WERI-Rb-1 (cell line): Measurements from ENCODE around the gene FNDC8.
"Not testable (repeated sequence)": the region's sequence is repeated elsewhere in the genome, so short reads cannot be mapped to it uniquely, and the experiment has no call there.

Experiments used
- DNase-seq: peaks from one replicate; pipeline ENCODE4 v3.0.0-alpha.2; 2020
- H3K27ac ChIP-seq: fragments of 250-450 bp; sonication (Bioruptor Pico); 2 replicates; pipeline ENCODE4 v1.5.1; 2020; ENCODE audit warnings: mild to moderate bottlenecking, moderate library complexity
- H3K27me3 ChIP-seq: fragments of 250-450 bp; sonication (Bioruptor Pico); 2 replicates; pipeline ENCODE4 v1.5.1; 2021; ENCODE audit warnings: mild to moderate bottlenecking, low read depth, moderate library complexity; ENCODE audit not compliant: insufficient read depth, severe bottlenecking
- H3K36me3 ChIP-seq: fragments of 250-450 bp; sonication (Bioruptor Pico); 2 replicates; pipeline ENCODE4 v1.5.1; 2020; ENCODE audit warnings: mild to moderate bottlenecking, moderate library complexity
- H3K4me3 ChIP-seq: 2 replicates; pipeline ENCODE4 v1.5.1; 2011; ENCODE audit warnings: low read depth, mild to moderate bottlenecking, control low read depth, low read length
- H3K9me3 ChIP-seq: fragments of 250-450 bp; sonication (Bioruptor Pico); 2 replicates; pipeline ENCODE4 v1.5.1; 2021; ENCODE audit warnings: mild to moderate bottlenecking, moderate library complexity; ENCODE audit not compliant: severe bottlenecking
- TF ChIP-seq, protein P1 (sequence below): IDR thresholded peaks from 2 replicates; pipeline ENCODE4 v1.5.1; 2011; ENCODE audit warnings: low read depth, mild to moderate bottlenecking, control low read depth, inconsistent platforms, low read length

FNDC8 gene

DNA sequence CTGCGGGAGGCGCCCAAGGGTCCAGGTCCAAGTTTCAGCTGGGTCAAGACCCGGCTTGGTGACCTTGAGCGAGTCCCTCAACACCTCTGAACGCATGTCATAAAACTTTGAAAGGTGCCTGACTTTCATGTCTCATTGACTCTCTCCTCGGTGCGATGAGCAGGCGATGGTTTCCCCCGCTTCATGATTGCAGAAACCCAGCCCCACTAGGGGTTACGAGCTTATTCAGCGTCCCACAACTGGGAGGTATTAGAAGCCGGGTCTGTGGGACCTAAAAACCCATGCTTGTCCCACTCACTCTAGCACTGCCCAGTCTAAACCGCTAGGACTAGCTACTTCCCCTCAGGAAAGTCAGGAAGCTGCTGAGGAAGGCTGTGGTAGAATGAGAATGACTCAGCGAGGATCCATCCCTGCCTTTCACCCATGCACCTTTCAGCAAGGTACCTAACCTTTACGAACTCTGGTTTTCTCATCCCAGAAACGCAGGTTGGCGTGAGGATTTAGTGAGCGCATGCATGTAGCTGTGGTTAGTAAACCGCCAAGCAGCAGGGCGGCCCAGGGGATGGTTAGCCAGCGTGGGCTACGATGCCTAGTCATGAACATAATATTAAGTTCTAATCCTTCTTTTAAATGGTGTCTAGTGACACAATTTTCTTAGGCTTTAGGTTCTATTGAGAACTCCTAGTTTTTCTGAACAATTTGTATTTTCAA, 31.7 kb upstream of the FNDC8 start:
- H3K36me3 ChIP-seq = no peaks in the 10 kb centered on the region
- DNase-seq = no peak
- peak overlapping the region; percentile 29 for H3K4me3 ChIP-seq
- no peaks in the 10 kb centered on the region for H3K9me3 ChIP-seq
- H3K27me3 ChIP-seq = no peaks in the 10 kb centered on the region
- H3K27ac ChIP-seq = no peak overlapping the region
- TF ChIP-seq, protein P1, sequence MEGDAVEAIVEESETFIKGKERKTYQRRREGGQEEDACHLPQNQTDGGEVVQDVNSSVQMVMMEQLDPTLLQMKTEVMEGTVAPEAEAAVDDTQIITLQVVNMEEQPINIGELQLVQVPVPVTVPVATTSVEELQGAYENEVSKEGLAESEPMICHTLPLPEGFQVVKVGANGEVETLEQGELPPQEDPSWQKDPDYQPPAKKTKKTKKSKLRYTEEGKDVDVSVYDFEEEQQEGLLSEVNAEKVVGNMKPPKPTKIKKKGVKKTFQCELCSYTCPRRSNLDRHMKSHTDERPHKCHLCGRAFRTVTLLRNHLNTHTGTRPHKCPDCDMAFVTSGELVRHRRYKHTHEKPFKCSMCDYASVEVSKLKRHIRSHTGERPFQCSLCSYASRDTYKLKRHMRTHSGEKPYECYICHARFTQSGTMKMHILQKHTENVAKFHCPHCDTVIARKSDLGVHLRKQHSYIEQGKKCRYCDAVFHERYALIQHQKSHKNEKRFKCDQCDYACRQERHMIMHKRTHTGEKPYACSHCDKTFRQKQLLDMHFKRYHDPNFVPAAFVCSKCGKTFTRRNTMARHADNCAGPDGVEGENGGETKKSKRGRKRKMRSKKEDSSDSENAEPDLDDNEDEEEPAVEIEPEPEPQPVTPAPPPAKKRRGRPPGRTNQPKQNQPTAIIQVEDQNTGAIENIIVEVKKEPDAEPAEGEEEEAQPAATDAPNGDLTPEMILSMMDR = no peak

- not testable (repeated sequence) for H3K27ac ChIP-seq, H3K9me3 ChIP-seq, H3K4me3 ChIP-seq, H3K36me3 ChIP-seq, DNase-seq, H3K27me3 ChIP-seq
Measured at GRCh38 chr17:35090707-35091106, 30.7 kb upstream of the FNDC8 start.

DNA sequence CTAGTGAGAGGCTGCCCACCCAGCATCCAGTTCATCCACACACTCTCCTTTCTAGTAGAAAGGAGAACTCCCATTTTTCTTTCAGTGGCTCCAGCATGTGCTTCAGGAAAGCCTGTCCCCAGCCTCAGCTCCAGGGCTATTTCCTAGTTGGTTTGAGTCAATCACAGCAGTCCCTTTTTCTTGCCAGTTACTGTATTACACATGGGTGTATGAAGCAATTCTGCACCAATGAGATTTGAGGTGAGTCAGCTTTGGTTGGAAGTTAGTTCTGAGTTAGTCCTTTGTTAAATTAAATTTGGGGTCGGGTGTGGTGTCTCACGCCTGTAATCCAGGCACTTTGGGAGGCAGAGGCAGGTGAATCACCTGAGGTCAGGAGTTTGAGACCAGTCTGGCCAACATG, 26.5 kb upstream of the FNDC8 start:
- TF ChIP-seq, protein P1 = no peak
- DNase-seq = no peak

GRCh38 chr17:35095741-35096140, 25.7 kb upstream of the FNDC8 start:
- no peak overlapping the region for H3K4me3 ChIP-seq
- H3K9me3 ChIP-seq = no peaks in the 10 kb centered on the region
- no peak overlapping the region for H3K27ac ChIP-seq
- peaks cover 7% of the 10 kb centered on the region for H3K36me3 ChIP-seq
- H3K27me3 ChIP-seq = no peaks in the 10 kb centered on the region
- DNase-seq = no peak
- TF ChIP-seq, protein P1 = no peak

More for the DNA sequence above, 26.5 kb upstream of the FNDC8 start:
- H3K36me3 ChIP-seq = no peaks in the 10 kb centered on the region
- H3K4me3 ChIP-seq = no peak overlapping the region
- no peaks in the 10 kb centered on the region for H3K9me3 ChIP-seq
- no peaks in the 10 kb centered on the region for H3K27me3 ChIP-seq
- H3K27ac ChIP-seq = no peak overlapping the region

GRCh38 chr17:35097776-35098175, 23.6 kb upstream of the FNDC8 start:
- TF ChIP-seq, protein P1 = no peak
- Histone ChIP-seq H3K27ac (no peak overlapping the region), H3K36me3 (peaks cover 7% of the 10 kb centered on the region), H3K27me3 (no peaks in the 10 kb centered on the region), H3K9me3 (no peaks in the 10 kb centered on the region), H3K4me3 (no peak overlapping the region)
- DNase-seq = no peak

- H3K27ac ChIP-seq = no peak overlapping the region
- H3K9me3 ChIP-seq = no peaks in the 10 kb centered on the region
- TF ChIP-seq, protein P1 = no peak
- no peak for DNase-seq
- no peaks in the 10 kb centered on the region for H3K27me3 ChIP-seq
- peaks cover 7% of the 10 kb centered on the region for H3K36me3 ChIP-seq
- H3K4me3 ChIP-seq = no peak overlapping the region
Measured at GRCh38 chr17:35099908-35100307, 21.5 kb upstream of the FNDC8 start.
